Ramos (cell line): ENCODE results near the gene SFRP5.

Experiments
- in situ Hi-C: fragments of 300-500 bp; cut with MboI; formaldehyde crosslinking; loops from one replicate; pipeline ENCODE4 v1.14.3; 2022; ENCODE audit warnings: low sequenced_read_pairs; ENCODE audit not compliant: unreplicated experiment

Gene SFRP5

DNA sequence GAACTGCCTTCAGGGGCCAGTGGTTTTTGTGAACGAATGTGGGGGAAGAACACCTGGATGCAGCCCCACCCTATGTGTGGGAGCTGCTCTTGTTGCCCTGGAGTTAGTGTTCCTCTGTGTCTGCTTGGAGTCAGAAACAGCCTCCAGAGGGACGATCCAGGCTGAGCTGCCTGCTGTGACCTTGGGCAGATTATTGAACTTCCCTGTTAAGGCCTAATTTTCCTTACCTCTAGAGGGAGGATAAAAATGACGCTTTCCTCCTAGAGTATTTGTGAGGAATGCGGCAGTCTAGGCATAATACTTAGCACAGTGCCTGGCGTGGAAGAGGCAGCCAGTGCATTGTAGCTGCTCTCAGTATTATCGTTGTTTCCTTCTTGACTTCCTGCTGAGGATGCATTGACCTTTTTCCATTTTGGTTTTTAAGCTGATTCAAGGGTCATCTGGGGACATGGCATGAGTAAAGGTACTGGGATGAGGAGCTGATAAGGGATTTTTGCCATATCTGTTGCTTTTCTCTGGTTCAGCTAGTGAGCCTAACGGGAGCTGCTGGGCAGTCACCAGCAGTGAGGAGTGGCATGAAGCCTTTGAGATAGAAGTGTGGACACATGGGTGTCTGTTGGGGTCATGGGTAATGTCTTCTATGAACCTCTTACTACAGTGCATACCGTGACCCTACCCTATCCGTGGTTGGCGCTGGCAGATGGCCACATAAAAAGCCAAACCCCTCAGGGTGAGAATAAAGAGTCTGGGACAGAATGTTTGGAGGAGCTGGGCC is 28.4 kb downstream of the SFRP5 start:
- in situ Hi-C loops, result no loop called here

DNA sequence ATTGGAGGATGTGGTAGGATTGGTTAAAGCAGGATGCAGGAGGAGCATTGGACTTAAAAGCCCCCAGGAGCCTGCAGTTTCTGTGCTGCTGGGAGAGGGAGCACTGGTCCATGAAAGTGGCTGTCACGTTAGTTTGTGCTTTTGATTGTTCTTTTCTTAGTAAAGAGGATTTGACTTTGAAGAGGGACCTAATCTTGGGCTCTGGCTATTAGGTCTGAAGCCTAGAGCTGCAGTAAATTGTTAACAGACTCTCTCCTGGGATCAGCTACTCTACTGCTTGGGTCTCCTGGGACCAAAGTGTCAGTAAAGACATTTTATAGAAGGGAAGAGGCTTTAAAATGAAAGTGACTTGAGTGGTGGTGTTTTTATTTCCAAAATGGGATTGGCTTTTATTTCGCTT is 31.2 kb downstream of the SFRP5 start:
- in situ Hi-C loops, result no loop called here

- in situ Hi-C loops, result no loop called here
These were observed 33.2 kb downstream of the SFRP5 start for GRCh38 chr10:97738616-97739015.

DNA sequence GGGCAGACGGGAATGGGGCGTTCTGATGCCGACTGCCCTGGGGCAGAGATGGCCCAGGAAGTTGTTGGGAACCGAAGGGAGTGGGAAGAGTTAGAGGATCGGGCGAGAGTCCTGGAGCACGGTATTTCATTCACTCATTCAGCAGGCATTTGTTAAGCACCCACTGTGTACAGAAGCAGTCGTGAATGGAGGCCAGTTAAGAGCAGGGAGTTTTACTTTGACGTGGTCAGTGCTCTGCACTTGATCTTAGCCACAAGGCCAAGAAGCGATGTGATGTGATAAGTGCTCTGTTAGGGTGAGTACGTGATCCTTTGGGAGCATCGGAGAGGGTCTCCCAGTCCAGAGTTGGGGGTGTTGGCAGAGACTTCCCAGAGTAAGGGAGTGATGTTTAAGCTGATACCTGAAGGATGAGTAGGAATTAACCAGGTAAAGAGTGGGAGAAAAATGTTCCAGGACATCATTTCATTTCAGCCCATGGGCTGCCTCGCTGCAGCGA is 34.0 kb downstream of the SFRP5 start:
- in situ Hi-C loops, result no loop called here

- in situ Hi-C loops, result no loop called here
These were observed 34.7 kb downstream of the SFRP5 start, which contains the start of gene ZFYVE27 for GRCh38 chr10:97736902-97737769. ZFYVE27 (plus strand) TSS chr10:97737128; CDS start chr10:97738478, 1,350 bp downstream.

DNA sequence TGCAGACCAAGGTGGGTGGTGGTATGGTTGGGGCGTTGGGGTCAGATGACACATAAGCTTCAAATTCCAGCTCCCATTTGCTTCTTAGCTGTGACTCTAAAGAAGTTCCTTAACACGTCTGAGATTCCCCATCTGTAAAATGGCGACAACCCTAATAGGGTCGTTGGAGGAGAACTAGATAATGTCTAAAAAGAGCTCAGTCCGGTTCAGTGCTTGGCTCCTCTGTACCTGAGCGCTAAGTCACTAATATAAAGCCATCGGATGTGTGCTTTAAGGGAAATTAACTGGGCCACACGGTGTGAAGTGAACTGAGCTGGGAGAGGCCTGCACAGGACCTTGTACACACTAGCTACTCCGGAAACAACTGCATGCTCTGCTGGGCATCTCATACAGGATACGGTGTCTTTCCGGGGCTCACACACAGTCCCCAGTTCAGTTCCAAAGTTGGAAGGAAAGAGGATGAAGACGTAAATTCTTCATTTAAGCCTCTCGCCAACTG is 35.3 kb downstream of the SFRP5 start:
- in situ Hi-C loops, result no loop called here

DNA sequence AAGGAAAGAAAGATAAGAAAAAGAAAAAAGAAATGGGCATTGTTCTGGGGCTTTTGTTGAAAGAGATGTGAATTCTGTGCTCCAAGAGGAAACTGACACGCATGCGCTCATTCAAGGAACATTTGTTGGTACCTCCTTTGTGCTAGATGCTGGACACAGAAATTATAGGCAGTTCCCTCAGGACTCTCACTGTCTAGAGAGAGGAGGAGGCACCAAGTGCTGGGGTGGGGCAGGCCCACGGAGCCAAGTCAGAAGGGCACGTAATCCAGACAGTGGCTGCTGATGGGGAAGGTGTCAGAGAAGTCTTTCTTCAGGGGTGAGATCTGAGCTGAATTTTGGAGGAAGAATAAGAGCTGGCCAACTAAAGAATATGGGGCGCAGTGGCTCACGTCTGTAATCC is 37.8 kb downstream of the SFRP5 start:
- in situ Hi-C loops, result no loop called here

- in situ Hi-C loops, result no loop called here
These were observed 38.5 kb downstream of the SFRP5 start for GRCh38 chr10:97733256-97733655.

DNA sequence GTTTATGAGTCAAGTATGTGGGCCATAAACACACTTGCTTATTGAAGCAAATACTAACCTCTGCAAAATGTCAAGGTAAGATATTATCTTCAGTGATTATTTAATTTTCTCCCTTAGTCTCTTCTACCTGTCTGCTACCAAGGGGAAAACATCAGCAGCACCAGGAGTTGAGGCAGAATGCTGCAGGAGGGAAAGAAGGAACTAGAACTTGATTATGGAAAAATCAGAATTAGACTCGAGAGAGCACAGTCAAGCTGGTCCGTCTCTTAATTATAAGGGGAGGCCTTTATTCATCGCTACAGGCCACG is 39.8 kb downstream of the SFRP5 start:
- in situ Hi-C loops, result no loop called here

- in situ Hi-C loops, result no loop called here
These were observed 40.3 kb downstream of the SFRP5 start for GRCh38 chr10:97731346-97732051.

GRCh38 chr10:97729014-97729413 is 42.8 kb downstream of the SFRP5 start:
- in situ Hi-C loops, result no loop called here

- in situ Hi-C loops, result no loop called here
These were observed 45.1 kb downstream of the SFRP5 start for GRCh38 chr10:97726636-97727178.

- in situ Hi-C loops, result no loop called here
These were observed 47.4 kb downstream of the SFRP5 start for GRCh38 chr10:97724341-97724941.

- in situ Hi-C loops, result no loop called here
These were observed 48.8 kb downstream of the SFRP5 start for GRCh38 chr10:97723001-97723400.

- in situ Hi-C loops, result no loop called here
These were observed 49.7 kb downstream of the SFRP5 start for GRCh38 chr10:97721871-97722780.

GRCh38 chr10:97719602-97720001 is 52.2 kb downstream of the SFRP5 start:
- in situ Hi-C loops, result no loop called here

- in situ Hi-C loops, result no loop called here
These were observed 53.1 kb downstream of the SFRP5 start for GRCh38 chr10:97718659-97719142.

GRCh38 chr10:97718178-97718577 is 53.6 kb downstream of the SFRP5 start:
- in situ Hi-C loops, result no loop called here

GRCh38 chr10:97717627-97718026 is 54.2 kb downstream of the SFRP5 start:
- in situ Hi-C loops, result no loop called here
